Lower leg skin (tissue), 3 donors: Measurements from ENCODE around the gene NCAM2.

Experiments used
- CTCF ChIP-seq, 3 donors: fragments of 450-650 bp; IDR thresholded peaks; one replicate each; pipeline ENCODE4 v1.5.1; 2016; ENCODE audit warnings: antibody characterized with exemption in 3 of 3, mild to moderate bottlenecking in 3 of 3, moderate library complexity in 2 of 3
- POLR2A ChIP-seq, 2 donors: fragments of 450-650 bp; IDR thresholded peaks; one replicate each; pipeline ENCODE4 v1.6.1; 2016 to 2017; ENCODE audit warnings: antibody characterized with exemption in 2 of 2, mild to moderate bottlenecking in 1 of 2, moderate library complexity in 1 of 2

- TF ChIP-seq CTCF (IDR thresholded peaks at IDR 0.05) (no peak), POLR2A (IDR thresholded peaks at IDR 0.05) (no peak)
Measured at GRCh38 chr21:21159253-21159899, 161.2 kb downstream of the NCAM2 start.
